ENCODE measurements around the gene BANK1.

GRCh38 chr4:102120846-102121245, 330.3 kb downstream of the BANK1 start:
- TF ChIP-seq CTCF (IDR thresholded peaks at IDR 0.05) = no peak
- TF ChIP-seq POLR2AphosphoS5 (IDR thresholded peaks at IDR 0.05; ENCODE audit: insufficient read depth in 1 of 2, low read depth in 1 of 2) = no peak
- no peak for TF ChIP-seq POLR2A (IDR thresholded peaks at IDR 0.05)

All from vagina (tissue), 2 donors.